Measurements from ENCODE around the gene GPD2.

- TF ChIP-seq TOX (CRISPR knock-in tag; IDR thresholded peaks at IDR 0.05; ENCODE audit: borderline replicate concordance): no peak
- TF ChIP-seq BACH2 (CRISPR knock-in tag; IDR thresholded peaks at IDR 0.05; ENCODE audit: borderline replicate concordance): no peak
- no peak for TF ChIP-seq PPARA (CRISPR knock-in tag; IDR thresholded peaks at IDR 0.05; ENCODE audit: borderline replicate concordance)
- TF ChIP-seq SNAI2 (CRISPR knock-in tag; IDR thresholded peaks at IDR 0.05): no peak
- TF ChIP-seq, protein P1, sequence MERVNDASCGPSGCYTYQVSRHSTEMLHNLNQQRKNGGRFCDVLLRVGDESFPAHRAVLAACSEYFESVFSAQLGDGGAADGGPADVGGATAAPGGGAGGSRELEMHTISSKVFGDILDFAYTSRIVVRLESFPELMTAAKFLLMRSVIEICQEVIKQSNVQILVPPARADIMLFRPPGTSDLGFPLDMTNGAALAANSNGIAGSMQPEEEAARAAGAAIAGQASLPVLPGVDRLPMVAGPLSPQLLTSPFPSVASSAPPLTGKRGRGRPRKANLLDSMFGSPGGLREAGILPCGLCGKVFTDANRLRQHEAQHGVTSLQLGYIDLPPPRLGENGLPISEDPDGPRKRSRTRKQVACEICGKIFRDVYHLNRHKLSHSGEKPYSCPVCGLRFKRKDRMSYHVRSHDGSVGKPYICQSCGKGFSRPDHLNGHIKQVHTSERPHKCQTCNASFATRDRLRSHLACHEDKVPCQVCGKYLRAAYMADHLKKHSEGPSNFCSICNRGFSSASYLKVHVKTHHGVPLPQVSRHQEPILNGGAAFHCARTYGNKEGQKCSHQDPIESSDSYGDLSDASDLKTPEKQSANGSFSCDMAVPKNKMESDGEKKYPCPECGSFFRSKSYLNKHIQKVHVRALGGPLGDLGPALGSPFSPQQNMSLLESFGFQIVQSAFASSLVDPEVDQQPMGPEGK (CRISPR knock-in tag; IDR thresholded peaks at IDR 0.05; ENCODE audit: borderline replicate concordance): no peak
Observed at GRCh38 chr2:156455361-156455975, 19.3 kb downstream of the GPD2 start.

Measured in SK-N-SH treated with all-trans-retinoic acid at 6 μM for 48 hours (cell line).